CD4-positive, alpha-beta T cell treated with Interleukin-17A for 1 hour (primary cell): ENCODE results near the gene CTNNA3.
"Not testable (repeated sequence)": the region's sequence is repeated elsewhere in the genome, so short reads cannot be mapped to it uniquely, and the experiment has no call there.

Source experiments
- DNase-seq: peaks from one replicate; pipeline ENCODE4 v3.0.0-alpha.2; 2020

The CTNNA3 gene

GRCh38 chr10:67230680-67231500 lies 465.1 kb downstream of the CTNNA3 start:
- not testable (repeated sequence) for DNase-seq

GRCh38 chr10:67225226-67225625 lies 470.8 kb downstream of the CTNNA3 start:
- DNase-seq = no peak

DNA sequence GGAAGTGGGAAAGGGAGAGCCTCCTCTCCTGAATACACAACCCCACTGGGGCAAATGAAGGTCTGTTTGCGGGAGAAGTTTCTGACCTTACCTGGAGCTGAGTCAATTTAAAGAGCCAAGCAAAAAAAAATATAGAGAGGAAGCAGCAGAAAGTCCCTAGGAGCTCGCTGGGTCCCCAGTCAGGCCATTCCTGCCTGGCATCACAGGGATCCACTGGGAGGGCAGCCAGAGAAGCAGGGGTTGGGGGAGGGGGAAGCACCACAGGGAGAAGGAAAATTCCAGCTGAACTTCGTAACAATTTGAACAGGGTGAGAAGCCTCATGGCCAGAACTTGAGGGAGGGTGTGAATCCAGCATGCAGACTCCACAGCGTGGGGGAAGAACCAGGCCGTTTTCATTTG lies 471.4 kb downstream of the CTNNA3 start:
- no peak for DNase-seq

DNA sequence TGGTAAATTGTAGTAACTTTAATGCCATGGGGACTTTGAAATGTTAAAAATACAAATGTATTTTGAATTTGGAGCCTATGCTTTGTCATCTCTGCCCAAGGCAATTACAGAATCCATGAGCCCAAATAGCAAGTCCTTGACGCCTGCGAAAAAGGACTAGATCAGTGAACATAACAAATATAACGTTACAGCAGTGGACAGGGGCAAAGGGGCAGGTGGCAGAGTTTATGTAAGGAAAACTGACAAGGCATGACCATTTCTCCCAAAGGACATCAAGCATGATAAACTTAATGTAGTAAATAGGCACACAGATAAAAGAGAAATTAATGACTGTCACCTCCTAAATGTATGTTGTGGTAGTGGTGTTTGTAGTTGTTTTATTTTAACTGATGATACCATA lies 473.1 kb downstream of the CTNNA3 start:
- no peak for DNase-seq

- DNase-seq = no peak
Observed at GRCh38 chr10:67221939-67222494, 474.0 kb downstream of the CTNNA3 start.

- DNase-seq = no peak
Observed at GRCh38 chr10:67211680-67212079, 484.3 kb downstream of the CTNNA3 start.

- not testable (repeated sequence) for DNase-seq
Observed at GRCh38 chr10:67207923-67208322, 488.1 kb downstream of the CTNNA3 start.

DNA sequence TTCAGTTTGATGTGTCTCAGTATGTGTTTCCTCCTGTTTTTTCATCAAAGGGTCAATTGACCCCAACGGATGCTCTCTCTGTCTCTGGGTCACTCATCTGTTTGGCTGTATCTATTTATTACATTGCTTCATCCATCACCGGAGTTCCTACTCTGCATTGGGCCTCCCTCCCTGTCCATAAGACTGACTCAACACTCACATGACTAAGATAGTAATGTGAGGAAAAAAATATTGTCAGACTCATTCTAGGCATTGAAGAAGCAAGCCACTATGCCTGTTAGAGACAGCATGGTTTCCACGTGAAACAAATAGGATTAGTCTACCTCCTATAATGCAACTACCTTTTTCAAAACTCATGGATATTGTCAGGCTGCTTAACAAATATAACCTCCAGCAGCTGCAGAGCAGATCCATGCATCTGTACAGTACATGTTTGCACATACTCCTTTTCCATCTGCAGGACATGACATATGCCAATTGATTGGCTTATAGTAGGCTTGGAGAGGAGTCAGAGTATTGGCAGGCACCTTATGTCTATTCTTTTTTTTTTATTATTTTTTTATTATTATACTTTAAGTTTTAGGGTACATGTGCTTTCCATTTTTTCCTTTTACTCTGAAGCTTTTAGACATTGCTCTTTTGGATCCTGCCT lies 495.0 kb downstream of the CTNNA3 start:
- DNase-seq = no peak

- no peak for DNase-seq
Observed at GRCh38 chr10:67175354-67175753, 520.6 kb downstream of the CTNNA3 start.

DNA sequence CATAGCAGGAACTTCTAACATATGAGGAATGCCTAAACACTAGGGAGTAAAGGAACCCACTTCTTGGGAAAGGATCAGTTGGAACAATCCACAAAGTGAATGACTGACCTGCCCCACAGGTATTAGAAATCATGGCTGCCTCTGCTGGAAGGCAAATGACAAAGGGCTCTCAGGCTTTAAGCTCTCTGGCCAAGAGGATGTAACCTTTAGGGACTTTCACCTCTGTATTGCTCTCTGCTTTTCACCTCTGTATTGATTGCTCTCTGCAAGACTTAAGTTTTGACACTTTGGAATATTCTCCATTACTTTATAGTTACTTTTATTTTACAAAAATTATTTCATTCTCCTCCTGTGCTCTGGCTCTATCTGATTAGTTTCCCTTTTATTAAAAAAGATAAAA lies 522.2 kb downstream of the CTNNA3 start:
- DNase-seq = no peak

DNA sequence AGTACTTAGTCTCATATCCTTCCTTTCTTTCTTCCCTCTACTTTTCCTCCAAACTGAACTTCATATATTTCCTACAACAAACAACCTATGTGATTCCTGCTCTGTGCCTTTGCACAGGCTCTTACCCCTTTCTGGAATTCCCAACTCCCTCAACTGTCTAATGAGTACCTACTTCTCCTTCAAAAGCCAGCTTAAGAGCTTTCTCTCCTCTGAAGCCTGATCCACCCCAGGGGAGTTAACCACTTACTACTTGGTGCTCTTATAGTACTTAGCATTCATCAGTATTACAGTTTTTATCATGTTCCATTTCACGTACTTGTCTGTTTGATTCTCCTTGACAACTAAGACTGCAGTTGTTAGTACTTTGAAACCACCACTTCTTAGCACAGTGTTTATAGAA lies 524.0 kb downstream of the CTNNA3 start:
- no peak for DNase-seq

DNA sequence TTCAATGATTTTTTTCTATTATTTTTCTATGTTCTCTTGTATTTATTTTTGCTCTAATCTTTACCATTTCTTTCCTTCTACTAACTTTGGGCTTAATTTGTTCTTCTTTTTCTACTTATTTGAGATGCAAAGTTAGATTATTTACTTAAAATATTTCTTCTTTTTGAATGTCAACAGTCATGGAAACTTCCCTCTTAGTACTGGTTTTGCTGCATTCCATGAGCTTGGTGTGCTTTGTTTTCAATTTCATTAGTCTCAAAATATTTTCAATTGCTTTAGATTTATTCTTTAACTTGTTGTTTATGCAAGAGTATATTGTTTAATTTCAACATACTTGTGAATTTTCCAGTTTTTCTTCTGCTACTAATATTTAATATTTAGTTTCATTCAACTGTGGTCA lies 539.8 kb downstream of the CTNNA3 start:
- DNase-seq = no peak

- DNase-seq = no peak
Observed at GRCh38 chr10:67151471-67151870, 544.5 kb downstream of the CTNNA3 start.

- no peak for DNase-seq
Observed at GRCh38 chr10:67144530-67144929, 551.5 kb downstream of the CTNNA3 start.

DNA sequence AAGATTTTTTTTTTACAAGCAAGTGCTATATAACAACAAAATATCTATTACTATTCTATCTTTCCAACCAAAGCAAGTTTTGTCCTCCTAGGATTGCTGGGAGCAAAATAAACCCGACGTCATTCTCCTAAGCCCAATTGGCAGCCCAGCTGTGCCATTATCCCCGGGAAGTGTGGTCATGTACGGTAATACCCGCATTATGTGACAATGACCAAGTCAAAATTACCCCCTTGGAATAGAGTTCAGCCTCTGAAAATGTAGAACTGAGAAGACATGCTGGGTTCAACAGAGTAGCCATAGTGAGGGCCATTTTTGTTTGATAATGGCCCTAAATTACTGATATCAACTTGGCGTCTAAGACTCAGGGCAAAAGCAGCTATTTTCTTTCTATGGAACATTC lies 554.7 kb downstream of the CTNNA3 start:
- no peak for DNase-seq

DNA sequence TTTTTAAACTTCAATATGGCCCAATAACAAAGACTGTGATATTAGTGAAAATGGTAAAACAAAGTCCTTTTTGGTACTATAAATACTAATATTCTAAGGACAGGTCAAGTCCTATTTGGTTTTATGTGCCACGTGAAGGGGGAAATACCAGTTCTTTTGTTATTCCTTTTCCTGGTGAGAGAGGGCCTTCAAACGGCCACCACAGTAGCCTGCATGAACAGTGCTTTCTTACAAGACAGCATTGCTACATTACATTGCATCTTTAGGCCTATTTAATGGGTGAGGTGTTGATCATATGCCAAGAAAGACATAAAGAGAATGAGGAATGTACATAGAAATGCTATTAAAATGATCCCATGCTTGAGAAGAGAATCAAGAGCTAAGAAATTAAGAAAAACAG lies 555.4 kb downstream of the CTNNA3 start:
- no peak for DNase-seq

DNA sequence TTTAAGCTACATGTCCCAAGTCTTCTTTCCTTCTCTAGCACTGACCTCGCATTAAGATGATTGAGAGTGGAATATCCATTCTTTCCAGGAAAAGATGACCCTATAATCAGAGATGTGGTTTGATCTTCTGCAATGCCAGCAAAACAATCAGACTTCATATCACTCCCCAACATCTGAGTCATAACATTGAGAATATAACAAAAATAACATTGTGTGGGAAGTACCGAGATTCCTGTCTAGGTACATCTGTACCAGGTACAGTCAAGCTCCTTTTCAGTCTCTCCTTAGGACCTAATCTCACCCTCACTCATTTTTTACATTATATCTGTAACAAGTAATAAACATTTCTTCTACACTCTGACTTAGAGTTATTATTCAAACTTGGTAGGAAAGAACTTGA lies 568.6 kb downstream of the CTNNA3 start:
- DNase-seq = no peak

- no peak for DNase-seq
Observed at GRCh38 chr10:67119651-67120050, 576.3 kb downstream of the CTNNA3 start.

- DNase-seq = no peak
Observed at GRCh38 chr10:67115972-67116371, 580.0 kb downstream of the CTNNA3 start.

DNA sequence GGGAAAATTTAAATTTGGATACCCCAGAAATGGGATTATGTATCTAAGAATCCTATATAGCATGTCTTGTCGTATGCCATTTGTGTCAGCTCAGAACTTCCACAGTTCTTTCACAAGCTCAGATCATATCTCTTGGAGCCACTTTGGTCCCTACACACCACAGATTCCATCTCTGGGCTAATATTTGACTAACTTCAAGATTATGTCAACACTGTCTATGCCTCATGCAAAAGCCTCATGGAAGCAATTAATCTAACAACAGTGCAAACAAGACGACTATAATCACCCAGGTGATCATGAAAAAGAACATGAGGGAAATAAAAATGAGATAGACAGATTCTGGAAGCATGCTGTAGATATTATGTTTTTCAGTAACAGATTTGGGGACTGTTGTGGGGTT lies 581.0 kb downstream of the CTNNA3 start:
- DNase-seq = no peak

GRCh38 chr10:67112765-67113164 lies 583.2 kb downstream of the CTNNA3 start:
- DNase-seq = no peak

- DNase-seq = no peak
Observed at GRCh38 chr10:67110286-67110685, 585.7 kb downstream of the CTNNA3 start.

GRCh38 chr10:67107670-67108069 lies 588.3 kb downstream of the CTNNA3 start:
- no peak for DNase-seq

GRCh38 chr10:67100951-67101350 lies 595.0 kb downstream of the CTNNA3 start:
- no peak for DNase-seq
